DMS79 (cell line): ENCODE data around the gene IGLL5.
"Not testable (repeated sequence)": the region's sequence is repeated elsewhere in the genome, so short reads cannot be mapped to it uniquely, and the experiment has no call there.

Experiments
- DNase-seq: peaks from one replicate; lab custom pipeline; 2025; lab: John Stamatoyannopoulos, UW

IGLL5 gene

DNA sequence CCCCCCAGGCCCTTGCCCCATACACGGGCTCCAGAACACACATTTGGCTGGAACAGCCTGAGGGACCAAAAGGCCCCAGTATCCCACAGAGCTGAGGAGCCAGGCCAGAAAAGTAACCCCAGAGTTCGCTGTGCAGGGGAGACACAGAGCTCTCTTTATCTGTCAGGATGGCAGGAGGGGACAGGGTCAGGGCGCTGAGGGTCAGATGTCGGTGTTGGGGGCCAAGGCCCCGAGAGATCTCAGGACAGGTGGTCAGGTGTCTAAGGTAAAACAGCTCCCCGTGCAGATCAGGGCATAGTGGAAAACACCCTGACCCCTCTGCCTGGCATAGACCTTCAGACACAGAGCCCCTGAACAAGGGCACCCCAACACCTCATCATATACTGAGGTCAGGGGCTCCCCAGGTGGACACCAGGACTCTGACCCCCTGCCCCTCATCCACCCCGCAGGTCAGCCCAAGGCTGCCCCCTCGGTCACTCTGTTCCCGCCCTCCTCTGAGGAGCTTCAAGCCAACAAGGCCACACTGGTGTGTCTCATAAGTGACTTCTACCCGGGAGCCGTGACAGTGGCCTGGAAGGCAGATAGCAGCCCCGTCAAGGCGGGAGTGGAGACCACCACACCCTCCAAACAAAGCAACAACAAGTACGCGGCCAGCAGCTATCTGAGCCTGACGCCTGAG, 13.1 kb downstream of the IGLL5 start:
- not testable (repeated sequence) for DNase-seq

DNA sequence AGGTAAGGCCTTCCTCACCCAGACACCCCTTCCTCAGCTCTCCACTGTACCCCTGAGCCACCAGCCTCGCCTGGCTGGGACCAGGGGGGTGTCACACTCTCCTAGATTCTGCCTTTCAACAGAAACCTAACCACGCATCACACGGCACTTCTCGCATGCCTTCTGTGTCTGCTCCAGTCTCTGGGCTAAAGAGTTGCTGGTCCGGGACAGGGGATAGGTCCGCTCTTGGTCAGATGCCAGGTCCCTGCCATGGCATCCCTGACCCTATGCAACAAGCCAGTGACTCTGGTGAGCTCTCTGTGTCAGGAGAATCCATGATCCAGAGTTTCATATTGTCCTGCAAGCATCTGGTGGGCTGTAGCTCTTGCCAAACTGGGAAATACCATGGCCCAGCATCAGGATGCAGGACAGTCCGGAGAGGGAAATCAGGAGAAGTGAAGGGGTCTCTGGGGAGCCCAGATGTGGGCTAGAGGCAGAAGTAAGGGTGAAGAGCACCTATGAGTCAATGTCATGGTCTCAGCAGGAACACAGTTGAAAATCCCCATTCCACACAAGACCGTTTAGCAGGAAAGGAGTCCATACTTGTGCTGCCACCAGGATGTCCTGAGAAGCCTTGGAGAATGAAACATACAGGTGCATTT, 14.1 kb downstream of the IGLL5 start:
- DNase-seq, result no peak

DNA sequence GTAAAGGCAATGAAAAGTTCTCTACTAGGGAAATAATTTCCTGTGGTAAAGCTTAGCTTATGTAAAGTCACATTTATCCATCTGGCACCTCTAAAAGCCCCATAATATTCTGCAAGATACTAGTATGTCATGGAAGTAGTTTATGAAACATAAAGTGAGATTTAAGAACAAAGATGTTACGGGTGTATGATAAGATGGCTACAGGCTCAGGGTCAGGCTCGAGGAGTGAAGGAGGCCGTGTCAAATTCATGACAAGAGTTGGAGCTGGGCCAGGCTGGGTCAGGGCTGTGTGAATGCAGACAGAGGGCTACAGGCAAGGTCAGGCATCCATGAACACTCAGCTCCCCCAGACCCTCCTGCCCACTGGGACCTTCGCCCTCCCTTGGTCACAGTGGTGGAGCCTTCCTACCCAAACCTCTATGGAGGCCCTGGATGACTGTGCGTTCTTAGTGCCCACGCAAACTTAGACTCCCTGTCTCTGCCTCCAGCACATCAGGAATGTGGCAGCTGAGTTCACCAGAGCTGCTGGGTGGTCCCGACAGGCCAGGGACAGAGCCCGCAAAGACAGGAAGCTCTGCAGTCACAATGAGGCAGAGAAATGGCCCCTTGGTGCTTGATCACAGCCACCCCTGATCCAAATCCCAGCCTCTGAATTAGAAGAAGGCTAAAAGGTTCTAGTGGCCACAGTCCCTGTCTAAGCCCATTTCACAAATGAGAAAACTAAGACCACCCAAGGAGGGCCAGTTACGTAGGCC, 14.8 kb downstream of the IGLL5 start:
- no peak for DNase-seq

DNA sequence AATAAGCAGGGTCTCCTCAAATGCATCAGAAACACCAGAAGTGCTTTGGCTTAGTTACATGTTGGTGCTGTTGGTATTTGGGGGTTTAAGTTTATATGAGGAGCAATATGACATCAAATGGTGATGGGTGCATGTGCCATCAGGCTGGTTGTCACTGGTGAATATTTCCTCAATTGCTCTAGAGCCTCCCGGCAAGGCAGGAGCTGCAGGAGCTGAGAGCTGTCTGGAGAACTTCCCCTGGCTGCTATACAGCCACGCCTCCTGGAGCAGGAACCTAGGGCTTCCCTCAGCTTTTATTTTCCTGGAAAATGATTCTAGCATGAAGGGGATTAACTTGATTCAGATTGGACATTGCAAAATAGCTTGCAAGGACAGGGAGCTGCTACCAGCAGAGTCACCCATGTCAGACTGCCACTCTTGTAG, 15.8 kb downstream of the IGLL5 start:
- no peak for DNase-seq

DNA sequence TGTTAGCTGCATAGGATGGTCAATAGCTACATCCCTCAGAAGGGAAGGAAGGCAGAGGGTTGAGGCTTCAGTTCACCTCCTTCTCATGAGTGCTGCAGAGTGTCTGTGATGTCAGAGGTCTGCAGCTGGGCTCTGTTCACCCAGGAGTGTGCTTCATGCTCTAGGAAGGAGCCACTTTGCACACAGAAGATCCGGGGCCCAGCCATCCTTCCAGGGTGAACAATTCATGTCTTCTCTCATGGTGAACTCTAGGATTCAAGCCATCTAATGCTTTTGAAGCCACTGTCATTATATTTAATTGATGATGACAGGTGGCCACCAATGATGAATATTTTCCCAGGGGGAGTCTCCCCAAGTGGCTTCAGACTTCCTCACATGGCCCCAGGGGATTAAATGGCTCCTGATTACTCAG, 16.2 kb downstream of the IGLL5 start:
- DNase-seq, result not testable (repeated sequence)

DNA sequence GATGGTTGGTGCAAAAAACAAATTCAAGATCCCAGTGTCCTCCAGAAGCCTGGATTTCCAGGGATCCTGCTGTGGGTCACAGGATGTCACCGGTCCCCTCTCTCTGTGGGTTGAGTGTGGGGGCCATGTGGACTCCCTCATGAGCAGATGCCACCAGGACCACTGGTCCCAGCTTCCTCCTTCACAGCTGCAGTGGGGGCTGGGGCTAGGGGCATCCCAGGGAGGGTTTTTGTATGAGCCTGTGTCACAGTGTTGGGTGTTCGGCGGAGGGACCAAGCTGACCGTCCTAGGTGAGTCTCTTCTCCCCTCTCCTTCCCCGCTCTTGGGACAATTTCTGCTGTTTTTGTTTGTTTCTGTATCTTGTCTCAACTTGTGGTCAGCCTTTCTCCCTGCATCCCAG, 17.1 kb downstream of the IGLL5 start:
- not testable (repeated sequence) for DNase-seq

DNA sequence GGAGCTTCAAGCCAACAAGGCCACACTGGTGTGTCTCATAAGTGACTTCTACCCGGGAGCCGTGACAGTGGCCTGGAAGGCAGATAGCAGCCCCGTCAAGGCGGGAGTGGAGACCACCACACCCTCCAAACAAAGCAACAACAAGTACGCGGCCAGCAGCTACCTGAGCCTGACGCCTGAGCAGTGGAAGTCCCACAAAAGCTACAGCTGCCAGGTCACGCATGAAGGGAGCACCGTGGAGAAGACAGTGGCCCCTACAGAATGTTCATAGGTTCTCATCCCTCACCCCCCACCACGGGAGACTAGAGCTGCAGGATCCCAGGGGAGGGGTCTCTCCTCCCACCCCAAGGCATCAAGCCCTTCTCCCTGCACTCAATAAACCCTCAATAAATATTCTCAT, 18.8 kb downstream of the IGLL5 start:
- not testable (repeated sequence) for DNase-seq

DNA sequence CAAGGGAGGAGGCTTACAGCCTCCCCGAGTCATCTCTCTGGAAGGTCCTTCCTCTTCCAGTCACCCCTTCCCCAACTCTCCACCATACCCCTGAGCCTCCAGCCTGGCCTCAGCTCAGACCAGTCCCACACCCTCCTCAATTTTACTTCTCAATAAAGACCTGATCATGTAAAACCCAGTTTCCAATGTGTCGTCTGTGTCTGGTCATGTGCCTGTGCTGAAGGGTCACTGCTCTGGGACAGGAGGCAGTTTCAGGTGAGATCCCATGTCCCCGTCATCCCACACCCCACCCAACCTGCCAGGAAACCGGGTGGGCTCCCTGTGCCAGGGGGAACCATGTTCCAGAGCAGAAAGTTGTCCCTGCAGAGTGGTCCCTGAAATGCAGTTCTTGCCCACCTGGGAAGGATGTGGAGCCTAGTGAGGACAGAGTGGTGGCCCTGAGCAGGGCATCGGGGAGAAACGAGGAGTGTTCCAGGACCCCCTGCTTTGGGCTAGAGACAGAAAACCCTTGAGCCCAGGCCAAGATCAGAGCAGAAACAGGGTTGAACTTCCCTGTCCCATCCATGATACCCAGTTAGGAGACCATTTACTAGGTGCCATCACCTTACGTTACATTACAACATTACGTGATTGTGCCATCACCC, 19.4 kb downstream of the IGLL5 start:
- DNase-seq, result no peak

DNA sequence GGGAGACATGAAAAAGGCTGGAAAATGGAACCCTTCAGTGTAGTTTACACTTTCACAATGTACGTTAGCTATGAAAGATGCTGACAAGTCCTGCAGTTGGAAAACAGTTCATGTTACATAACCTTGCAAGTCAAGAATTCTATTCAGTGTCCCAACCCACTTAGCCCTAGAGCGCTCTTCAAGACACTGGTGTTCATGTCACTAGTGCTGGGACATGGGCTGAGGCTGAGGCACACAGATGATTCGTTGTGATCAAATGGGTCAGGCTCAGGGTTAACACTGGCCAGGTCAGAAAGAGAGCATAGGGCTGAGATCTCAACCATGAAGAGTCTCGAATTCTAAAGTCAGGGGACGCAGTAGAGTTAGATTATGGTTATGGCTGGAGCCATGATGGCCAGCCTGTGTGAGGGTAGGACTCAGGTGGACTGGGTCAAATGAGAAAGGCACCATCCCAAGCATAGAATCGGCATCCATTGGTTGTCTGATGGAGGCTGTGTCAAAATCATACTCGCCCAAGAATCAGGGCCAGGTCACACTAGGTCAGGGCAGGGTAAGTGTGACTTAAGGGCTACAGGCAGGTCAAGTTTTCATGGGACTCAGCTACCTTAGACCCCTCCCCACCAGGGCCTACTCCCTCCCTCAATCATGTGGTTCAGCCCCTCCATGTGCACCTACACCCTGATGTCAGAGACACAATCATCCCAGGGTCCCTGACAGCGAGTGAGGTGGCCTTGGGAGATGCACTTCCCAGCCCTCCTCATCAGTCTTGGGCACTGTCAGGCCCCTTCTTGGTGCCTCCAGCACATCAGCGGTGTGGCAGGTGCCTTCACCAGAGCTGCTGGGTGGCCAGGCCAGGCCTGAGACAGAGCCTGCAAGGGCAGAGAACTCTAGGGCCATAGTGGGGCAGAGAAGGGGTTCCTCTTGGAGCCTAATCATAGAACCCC, 20.2 kb downstream of the IGLL5 start:
- DNase-seq, result no peak

DNA sequence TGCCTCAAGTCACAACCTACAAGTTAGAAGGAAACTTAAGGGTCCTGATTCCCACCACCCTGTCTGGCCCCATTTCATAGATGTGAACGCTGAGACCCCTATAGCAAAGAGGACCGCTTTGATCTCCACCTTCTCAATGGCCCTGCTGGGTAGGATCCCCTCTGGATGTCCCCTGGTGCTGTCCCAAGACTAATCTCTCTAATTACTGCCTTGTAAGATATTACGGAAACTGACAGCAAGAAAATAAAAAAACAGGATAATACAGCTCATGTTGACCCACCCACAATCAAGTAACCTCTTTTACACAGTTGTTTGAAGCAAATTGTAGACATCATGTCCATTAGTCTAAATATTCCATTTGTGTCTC, 20.9 kb downstream of the IGLL5 start:
- DNase-seq, result no peak

DNA sequence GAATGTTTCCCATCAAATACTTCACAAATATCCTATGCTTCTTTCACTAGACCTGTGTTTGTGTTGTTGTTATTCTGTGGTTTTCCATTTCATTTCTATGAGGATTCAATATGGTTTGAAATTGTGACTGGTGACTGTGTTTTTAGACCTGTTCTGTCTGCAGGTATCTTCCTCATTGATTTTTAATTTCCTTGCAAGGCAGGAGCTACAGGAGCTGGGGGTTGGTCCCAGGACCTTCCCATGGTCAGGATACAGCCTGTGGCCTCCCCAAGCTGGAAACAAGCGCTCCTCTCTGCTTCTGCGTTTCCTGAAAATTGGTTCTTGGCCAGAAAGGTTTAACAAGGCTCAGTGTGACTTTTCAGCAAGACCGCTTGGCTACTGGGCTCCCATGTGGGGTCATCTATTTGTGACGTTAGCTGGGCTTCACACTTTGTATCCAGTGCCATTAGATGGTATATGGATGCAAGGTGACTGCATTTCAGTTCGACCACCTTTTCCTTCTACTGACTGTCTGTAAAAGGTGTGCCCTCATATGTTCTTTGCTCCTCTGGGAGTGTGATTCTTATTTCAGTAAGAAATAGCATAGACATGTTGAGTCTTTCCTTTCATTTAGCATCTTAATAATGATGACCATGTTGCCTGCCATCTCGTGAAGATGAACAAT, 21.5 kb downstream of the IGLL5 start:
- DNase-seq, result no peak

DNA sequence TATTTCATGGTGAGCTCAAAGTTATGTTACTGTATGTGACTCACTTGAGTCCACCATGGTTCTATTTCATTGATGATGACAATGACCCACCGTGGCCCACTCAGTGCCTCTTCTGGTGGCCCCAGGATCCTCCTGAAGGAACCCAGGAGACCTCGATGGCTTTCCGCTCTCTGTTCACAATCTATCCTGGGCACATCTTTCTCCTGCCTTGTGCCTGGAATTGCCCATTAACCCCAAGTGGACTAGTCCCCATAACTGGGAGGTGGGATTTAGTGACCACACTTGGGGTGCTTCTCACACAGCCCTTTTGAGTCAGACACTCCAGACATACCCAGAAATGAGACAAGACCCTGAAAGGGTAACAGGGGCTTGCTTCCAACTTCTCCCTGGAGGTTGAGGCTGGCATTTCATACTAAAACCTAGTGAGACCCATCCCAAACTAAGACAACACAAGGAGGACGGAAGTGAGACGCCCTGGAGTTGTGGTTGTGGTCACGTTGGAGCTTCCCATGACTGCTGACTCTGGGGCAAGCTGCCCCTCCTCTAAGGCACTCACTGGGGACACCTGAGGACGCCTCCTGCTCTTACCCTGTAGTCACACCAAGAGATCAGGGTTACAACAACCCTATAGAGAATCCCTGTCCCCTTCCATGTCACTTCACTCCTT, 22.1 kb downstream of the IGLL5 start:
- DNase-seq, result no peak

DNA sequence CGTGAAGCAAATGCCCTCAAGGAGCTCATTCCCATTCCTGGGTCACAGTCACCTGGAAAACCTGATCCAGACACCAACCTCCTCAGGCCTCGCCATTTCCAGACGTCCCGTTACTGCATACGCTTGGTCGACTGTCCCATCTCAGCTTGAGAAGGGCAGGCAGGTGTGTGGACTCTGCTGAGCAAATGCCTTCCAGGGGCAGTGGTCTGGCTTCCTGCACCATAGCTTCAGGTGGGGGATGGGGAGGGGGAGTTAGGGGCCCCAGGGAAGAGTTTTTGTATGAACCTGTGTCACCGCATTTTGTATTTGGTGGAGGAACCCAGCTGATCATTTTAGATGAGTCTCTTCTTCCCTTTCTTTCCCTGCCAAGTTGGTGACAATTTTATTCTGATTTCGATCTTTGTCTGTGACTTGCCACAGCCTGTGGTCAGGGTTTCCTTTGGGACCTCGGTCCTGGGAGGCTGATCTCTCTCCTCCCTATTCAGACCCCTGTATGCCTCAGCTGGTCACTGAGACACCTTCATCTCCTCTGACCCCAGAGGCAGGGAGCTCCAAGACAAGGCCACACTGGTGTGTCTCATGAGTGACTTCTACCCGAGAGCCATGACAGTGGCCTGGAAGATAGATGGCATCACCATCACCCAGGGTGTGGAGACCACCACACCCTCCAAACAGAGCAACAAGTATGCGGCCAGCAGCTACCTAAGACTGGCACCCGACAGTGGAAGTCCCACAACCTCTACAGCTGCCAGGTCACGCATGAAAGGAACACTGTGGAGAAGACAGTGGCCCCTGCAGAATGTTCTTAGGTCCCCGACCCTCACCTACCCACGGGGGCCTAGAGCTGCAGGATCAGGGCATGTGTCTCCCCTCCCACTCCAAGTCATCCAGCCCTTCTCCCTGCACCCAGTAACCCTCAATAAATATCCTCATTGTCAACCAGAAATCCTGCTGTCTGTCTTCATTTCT, 22.9 kb downstream of the IGLL5 start:
- DNase-seq, result no peak

DNA sequence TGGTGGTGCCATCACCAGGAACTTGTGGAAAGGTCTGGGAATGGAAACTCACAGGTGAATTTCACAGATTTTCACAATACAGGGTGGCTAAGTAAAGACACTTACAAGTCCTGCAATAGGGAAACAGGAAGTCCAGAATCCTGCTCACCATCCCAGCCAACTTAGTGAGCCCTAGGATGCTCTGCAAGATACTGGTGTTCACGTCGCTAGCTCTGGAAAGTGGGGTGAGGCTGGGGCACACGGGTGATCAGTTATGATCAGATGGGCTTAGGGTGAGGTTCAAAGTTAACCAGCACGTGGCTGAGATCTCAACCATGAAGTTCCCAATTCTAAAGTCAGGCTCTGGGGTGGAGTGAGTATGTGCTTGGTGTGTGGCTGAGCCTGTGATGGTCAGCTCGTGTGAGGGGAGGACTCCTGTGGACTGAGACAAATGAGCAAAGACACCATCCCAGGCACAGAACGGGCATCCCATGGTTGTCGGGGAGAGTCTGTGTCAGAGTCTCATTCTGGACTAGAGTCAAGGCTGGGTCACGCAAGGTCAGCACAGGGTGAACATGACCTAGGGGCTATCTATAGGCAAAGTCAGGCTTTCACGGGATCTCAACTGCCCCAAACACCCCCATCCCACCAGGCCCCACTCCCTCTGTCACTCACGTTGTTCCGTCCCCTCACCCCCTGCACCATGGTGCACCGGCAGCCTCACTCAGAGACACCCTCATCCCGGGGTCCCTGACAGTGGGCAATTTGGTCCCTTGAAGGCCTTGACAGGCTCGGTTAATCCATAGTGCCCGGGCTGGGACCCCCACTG, 23.9 kb downstream of the IGLL5 start:
- no peak for DNase-seq

DNA sequence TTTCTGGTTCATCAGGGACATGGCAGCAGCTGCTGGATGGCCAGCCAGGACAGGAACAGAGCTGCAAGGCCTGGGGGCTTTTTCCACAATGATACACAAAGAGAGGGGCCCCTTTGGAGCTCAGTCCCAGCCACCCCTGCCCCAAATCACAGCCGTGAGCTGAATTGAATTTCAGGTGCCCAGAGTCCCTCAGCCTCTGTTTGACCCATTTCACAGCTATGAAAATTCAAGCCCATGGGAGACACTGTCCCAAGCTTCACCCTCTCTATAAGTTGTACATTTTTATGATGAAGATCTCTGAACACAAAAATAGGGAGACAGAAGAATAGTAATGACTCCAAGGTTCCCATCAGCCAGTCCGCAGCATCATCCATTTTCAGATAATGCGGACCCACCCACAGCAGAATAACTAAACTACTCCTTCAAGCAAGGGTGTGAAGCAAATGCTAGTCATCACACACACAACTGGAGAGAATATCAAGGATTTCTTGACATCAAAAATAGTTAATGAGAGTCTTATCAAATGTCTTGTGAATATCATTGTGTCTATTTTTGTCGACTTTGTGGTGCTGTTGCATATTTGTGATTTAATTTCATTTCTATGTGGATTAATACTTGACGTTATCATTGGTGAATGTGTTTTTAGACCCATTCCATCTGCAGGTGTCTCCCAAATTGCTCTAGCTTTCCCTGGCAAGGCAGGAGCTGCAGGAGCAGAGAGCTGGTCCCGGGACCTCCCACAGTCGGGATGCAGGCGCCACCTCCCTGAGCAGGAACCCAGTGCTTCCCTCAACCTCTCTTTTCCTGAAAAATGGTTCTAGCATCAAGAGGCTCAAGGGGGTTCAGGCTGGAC, 24.7 kb downstream of the IGLL5 start:
- no peak for DNase-seq

DNA sequence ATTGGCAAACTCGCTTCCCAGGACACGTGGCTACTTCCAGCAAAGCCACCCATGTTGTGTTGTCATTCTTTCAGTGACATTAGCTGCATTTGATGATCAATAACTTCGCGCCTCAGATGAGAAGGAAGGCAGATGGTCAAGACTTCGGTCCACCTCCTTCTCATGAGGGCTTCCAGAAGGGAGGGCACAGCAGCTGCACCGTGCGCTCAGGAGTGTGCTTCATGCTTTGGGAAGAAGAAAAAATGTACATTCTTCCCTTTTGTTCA, 25.3 kb downstream of the IGLL5 start:
- DNase-seq, result no peak

DNA sequence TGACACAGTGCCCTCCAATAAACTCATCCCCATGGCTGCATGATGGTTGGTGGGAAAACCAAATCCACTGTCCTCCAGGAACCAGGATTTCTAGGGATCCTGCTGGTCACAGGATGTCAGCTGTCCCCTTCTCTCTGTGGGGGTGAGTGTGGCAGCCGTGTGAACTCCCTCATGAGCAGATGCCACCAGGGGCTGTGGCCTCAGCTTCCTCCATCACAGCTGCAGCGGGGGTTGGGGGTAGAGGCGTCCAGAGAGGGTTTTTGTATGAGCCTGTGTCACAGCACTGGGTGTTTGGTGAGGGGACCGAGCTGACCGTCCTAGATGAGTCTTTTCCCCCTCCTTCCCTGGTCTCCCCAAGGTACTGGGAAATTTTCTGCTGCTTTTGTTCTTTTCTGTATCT, 26.4 kb downstream of the IGLL5 start:
- DNase-seq, result no peak
